HG03095 (cell line): ENCODE results near the gene GAMT.
"Not testable (repeated sequence)": the region's sequence is repeated elsewhere in the genome, so short reads cannot be mapped to it uniquely, and the experiment has no call there.

Experiments used
- ATAC-seq: cut with Tn5 transposase; IDR thresholded peaks from one replicate; pipeline ENCODE4 v1.9.1; 2021; ENCODE audit warnings: moderate library complexity; ENCODE audit not compliant: unreplicated experiment

GAMT gene

GRCh38 chr19:1401138-1401888 is at the start of gene GAMT:
GAMT (minus strand) TSS chr19:1401542; CDS start chr19:1401476, 66 bp downstream.
- ATAC-seq: no peak

- ATAC-seq: no peak
Observed at GRCh38 chr19:1449467-1450442, 48.4 kb upstream of the GAMT start, which contains the start of gene APC2. APC2 (plus strand) TSS chr19:1450121; CDS start chr19:1453002, 2,881 bp downstream.

GRCh38 chr19:1447944-1448343 is 46.6 kb upstream of the GAMT start:
- no peak for ATAC-seq

GRCh38 chr19:1447504-1447903 is 46.2 kb upstream of the GAMT start:
- no peak for ATAC-seq

GRCh38 chr19:1446713-1447481 is 45.6 kb upstream of the GAMT start:
- no peak for ATAC-seq

- no peak for ATAC-seq
Observed at GRCh38 chr19:1445932-1446712, 44.8 kb upstream of the GAMT start.

- ATAC-seq: peak; percentile 70
Observed at GRCh38 chr19:1445185-1445931, 44.0 kb upstream of the GAMT start.

GRCh38 chr19:1441677-1442438 is 40.5 kb upstream of the GAMT start:
- ATAC-seq: no peak

GRCh38 chr19:1441022-1441426 is 39.7 kb upstream of the GAMT start:
- no peak for ATAC-seq

- no peak for ATAC-seq
Observed at GRCh38 chr19:1440418-1440801, 39.1 kb upstream of the GAMT start.

- not testable (repeated sequence) for ATAC-seq
Observed at GRCh38 chr19:1439525-1440417, 38.4 kb upstream of the GAMT start.

- ATAC-seq: no peak
Observed at GRCh38 chr19:1438933-1439354, 37.6 kb upstream of the GAMT start.

GRCh38 chr19:1438035-1438932 is 36.9 kb upstream of the GAMT start, which contains the start of gene RPS15:
RPS15 (plus strand) TSS chr19:1438396; CDS start chr19:1438426, 30 bp downstream.
- ATAC-seq: peak; percentile 61

- ATAC-seq: no peak
Observed at GRCh38 chr19:1437609-1438008, 36.3 kb upstream of the GAMT start.

GRCh38 chr19:1435378-1435989 is 34.1 kb upstream of the GAMT start:
- no peak for ATAC-seq

GRCh38 chr19:1434577-1435060 is 33.3 kb upstream of the GAMT start:
- ATAC-seq: no peak
